Subcutaneous adipose tissue (tissue), 4 donors: Measurements from ENCODE around the gene CD93. TPM values are rescaled to one million over a fixed set of nuclear protein-coding genes. Genes with fewer than 3 reads are reported as not detected.

ENCODE experiments used
- total RNA-seq, 4 donors: library from RNA; depleted of rRNA; stranded (reverse); fragments of >200 nt; gene quantifications; one replicate each; pipeline ENCODE4 v1.1.0, GENCODE V29; 2016
- TF ChIP-seq, protein P1 (sequence below): fragments of 450-650 bp; IDR thresholded peaks from one replicate; pipeline ENCODE4 v1.5.1; 2016; ENCODE audit warnings: low read depth, mild to moderate bottlenecking, control low read depth, antibody characterized with exemption, moderate library complexity

The CD93 gene
- total RNA-seq, 4 donors from 2014 or later: 47.8 to 82.9 (median 61.0) TPM

DNA sequence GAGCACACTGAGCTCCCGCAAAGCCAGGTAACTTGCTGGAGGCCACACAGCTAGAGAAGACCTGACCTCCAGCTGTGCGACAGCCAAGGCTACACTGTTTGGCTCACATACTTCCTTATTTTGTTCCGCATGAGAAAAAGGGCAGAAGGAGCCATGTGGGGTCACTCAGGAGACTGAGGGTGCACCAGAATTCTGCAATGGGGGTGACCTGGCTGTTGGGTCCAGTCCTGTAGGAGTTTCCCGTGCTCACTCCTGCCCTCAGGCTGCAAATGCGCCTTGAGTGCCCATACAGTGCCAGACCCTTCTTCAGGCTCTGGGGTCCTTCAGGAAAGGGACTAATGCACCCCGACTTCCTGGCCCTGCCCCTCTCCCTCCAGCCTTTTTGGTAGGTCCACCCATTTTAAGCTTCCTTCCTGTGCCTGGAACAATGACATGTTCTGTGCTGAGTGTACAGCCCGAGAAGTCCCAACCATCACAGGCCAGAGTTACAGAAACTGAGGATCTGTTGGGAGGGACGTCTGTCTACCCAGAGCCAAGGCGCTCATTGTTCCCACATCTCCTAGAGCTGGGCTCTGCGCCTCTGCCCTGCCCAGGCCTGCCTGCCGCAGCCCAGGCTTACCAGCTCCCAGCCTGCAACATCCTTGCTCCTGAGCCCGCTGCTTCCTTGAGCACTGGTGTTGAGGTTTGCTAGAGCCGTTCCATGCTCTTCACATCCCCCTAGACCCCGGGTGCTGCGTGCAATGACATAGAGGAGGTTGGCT is 33.5 kb upstream of the CD93 start:
- TF ChIP-seq, protein P1, sequence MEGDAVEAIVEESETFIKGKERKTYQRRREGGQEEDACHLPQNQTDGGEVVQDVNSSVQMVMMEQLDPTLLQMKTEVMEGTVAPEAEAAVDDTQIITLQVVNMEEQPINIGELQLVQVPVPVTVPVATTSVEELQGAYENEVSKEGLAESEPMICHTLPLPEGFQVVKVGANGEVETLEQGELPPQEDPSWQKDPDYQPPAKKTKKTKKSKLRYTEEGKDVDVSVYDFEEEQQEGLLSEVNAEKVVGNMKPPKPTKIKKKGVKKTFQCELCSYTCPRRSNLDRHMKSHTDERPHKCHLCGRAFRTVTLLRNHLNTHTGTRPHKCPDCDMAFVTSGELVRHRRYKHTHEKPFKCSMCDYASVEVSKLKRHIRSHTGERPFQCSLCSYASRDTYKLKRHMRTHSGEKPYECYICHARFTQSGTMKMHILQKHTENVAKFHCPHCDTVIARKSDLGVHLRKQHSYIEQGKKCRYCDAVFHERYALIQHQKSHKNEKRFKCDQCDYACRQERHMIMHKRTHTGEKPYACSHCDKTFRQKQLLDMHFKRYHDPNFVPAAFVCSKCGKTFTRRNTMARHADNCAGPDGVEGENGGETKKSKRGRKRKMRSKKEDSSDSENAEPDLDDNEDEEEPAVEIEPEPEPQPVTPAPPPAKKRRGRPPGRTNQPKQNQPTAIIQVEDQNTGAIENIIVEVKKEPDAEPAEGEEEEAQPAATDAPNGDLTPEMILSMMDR: no peak

DNA sequence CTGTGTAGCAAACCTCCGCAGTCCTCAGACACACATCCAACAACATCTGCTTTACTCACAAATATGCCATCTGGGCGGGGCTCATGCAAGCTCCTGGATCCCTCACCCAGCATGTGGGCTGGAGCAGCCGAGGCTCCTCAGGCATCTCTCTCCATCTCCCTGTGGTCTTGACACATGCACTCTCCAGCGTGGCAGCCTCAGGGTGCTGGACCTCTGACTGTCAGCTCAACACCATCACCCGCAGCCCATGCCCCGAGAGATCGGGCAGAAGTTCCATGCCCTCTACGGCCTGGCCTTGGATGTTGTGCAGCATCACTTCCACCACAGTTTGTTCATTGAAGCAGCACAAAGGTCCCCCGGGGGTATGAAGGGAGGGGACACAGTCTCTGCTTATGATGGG is 32.6 kb upstream of the CD93 start:
- TF ChIP-seq, protein P1: no peak

DNA sequence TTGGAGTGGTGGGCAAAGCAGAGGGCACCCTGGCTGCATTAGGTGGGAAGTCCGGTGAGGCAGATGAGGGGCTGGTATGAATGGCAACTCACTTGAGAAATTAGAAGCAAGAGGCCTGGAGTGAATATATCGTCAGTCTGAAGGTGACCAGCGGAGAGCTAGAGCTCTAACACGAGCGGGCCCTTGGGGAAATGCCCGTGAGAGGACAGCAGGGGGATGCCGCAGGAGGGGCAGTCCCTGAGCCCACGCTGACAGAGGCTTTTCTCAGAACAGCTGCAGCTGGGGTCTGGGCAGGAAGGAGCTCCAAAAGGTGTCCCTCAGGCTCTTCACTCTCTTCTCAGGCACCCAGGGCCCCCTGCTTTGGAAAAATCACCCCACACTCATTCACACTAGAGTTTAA is 32.0 kb upstream of the CD93 start:
- TF ChIP-seq, protein P1: no peak

DNA sequence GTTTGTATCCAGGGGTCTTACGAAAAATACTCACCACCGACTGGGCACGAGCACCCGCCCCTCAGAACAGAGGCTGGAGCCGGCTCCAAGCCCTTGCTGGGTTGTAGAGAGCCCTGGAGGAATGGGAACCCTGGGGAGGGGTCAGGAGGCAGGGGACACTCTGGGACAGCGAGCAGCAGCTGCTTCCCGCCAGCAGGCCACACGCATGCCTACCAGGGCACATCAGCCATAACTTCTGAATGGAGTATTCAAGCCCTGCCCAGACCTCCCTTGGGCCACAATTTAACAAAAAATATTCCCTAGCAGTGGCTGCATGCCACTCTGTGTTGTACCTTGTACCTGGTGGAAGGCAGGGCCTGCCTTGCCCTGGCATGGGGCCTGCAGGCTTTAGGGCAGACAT is 31.6 kb upstream of the CD93 start:
- TF ChIP-seq, protein P1: no peak

DNA sequence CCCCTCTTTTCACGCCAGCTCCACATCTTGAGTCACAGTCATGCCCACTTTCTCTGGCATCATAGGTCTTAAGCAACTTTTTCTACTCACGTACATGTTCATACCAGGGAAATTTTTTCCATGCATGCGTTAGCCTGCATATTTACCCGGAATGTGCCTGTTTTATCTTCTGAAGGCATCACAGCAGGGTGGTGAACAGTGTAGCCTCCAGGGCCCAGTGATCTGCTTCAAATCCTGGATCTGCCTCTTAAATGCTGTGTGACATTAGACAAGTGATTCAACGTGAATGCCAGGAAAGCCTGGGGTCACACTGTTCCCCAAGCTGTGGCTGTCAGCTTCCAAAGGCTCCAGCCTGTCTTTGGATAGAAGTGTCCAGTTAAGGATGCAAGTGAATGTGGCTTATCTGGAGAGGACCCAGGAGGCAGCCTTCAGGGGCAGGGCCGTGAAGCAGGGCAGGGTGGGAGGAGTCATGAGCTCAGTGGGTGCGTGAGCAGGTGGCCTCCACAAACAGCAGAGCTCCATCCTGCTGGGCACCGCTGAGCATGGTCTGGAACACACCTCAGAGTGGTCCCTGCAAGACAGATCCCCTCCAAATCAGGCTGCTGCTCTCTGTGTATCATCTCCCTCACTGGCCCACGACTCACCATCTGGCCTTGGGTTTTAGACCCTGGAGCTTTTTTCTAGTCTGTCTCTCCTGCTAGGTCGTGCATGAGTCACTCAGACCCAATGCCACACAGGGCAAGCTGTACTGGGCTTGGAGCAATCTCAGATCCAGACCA is 30.4 kb upstream of the CD93 start:
- TF ChIP-seq, protein P1: no peak

DNA sequence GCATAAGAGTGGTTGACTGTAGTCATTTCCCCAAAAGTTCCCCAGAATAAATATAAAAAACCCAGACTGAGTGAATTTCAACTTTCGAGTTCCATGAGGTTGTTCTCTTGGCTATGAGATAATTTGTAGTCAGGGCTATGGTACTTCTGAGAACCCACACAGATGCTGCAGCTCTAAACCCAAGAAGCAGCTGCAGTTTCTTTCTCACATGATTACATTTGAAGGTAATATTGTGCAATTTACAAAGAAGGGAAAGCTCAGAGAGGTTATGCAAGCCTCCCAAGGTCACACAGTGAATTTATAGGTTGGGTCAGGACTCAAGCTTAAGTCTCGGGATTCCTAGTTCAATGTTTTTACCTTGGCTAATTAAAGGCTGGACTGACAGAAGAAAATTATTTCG is 29.7 kb upstream of the CD93 start:
- TF ChIP-seq, protein P1: no peak

DNA sequence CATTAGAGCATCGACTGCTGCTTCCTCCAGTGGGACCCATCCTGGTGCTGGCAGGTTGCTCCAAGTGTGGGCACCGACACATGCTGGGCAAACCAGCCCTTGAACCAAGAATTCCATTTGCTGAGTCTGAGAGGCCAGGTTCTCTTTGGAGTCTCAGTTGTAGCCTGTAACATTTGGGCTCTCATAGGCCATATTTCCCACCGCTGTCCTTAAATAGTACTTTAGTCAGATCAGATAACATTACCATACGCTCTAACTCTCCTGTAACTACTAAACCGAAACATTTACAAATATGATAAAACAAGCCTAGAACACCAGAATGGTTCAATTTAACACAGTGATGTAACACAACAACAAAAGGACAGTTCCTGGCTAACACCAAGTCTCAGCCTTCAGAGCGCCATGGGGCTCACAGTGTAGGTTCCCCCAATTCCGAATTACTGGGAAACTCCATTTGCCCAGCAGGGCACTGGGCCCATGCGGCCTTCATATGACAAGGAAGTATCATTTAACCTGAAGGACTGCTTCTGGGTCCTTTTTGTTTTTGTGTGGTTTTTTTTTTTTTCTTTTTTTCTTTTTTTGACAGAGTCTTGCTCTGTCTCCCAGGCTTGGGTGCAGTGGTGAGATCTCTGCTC is 28.4 kb upstream of the CD93 start:
- TF ChIP-seq, protein P1: no peak
